Liver (tissue), 9 donors: ENCODE results near the gene ALPI. TPM values are rescaled to one million over a fixed set of nuclear protein-coding genes. Genes with fewer than 3 reads are reported as not detected.

Source experiments
- DNase-seq: peaks from one replicate; pipeline ENCODE4 v3.0.0-alpha.2; 2017; ENCODE audit warnings: low spot score
- H3K27ac ChIP-seq, 2 donors: one replicate each; pipeline ENCODE4 v1.7.0; 2013; ENCODE audit warnings: inconsistent platforms in 2 of 2, low read length in 2 of 2, control low read depth in 1 of 2, low read depth in 1 of 2, mild to moderate bottlenecking in 1 of 2
- H3K27me3 ChIP-seq, 4 donors: one replicate each; pipeline versions ENCODE4 v1.6.1 to v1.7.0; 2013; ENCODE audit warnings: low read length in 3 of 4, inconsistent platforms in 1 of 4, mild to moderate bottlenecking in 1 of 4, moderate library complexity in 1 of 4; ENCODE audit not compliant: control insufficient read depth in 4 of 4, insufficient read depth in 4 of 4
- H3K36me3 ChIP-seq, 4 donors: one replicate each; pipeline versions ENCODE4 v1.6.1 to v1.7.0; 2013; ENCODE audit warnings: low read length in 3 of 4, mild to moderate bottlenecking in 3 of 4, low read depth in 1 of 4, moderate library complexity in 1 of 4; ENCODE audit not compliant: control insufficient read depth in 4 of 4, insufficient read depth in 3 of 4
- H3K4me1 ChIP-seq, 4 donors: one replicate each; pipeline versions ENCODE4 v1.6.1 to v1.7.0; 2013; ENCODE audit warnings: low read length in 3 of 4, mild to moderate bottlenecking in 3 of 4, moderate library complexity in 1 of 4; ENCODE audit not compliant: control insufficient read depth in 4 of 4, insufficient read depth in 4 of 4
- H3K4me3 ChIP-seq, 3 donors: one replicate each; pipeline versions ENCODE4 v1.6.1 to v1.7.0; 2013; ENCODE audit warnings: low read length in 3 of 3, control low read depth in 1 of 3, low read depth in 1 of 3, mild to moderate bottlenecking in 1 of 3
- H3K9ac ChIP-seq, 2 donors: one replicate each; pipeline ENCODE4 v1.7.0; 2013; ENCODE audit warnings: low read length in 2 of 2, mild to moderate bottlenecking in 2 of 2, moderate library complexity in 2 of 2, control low read depth in 1 of 2, low read depth in 1 of 2
- H3K9me3 ChIP-seq, 4 donors: one replicate each; pipeline versions ENCODE4 v1.6.1 to v1.7.0; 2013; ENCODE audit warnings: low read length in 3 of 4; ENCODE audit not compliant: control insufficient read depth in 4 of 4
- ATF3 ChIP-seq: IDR thresholded peaks from 2 replicates; pipeline ENCODE4 v1.6.1; 2016; ENCODE audit warnings: antibody characterized with exemption
- CTCF ChIP-seq: fragments of 150-350 bp; IDR thresholded peaks from 2 replicates; pipeline ENCODE4 v1.5.1; 2017; ENCODE audit warnings: improper control_type of control experiment, low read depth, low read length; ENCODE audit not compliant: missing input control
- FOXA1 ChIP-seq: IDR thresholded peaks from 2 replicates; pipeline ENCODE4 v1.6.1; 2016; ENCODE audit warnings: antibody characterized with exemption
- FOXA2 ChIP-seq: IDR thresholded peaks from 2 replicates; pipeline ENCODE4 v1.6.1; 2016; ENCODE audit warnings: antibody characterized with exemption
- GABPA ChIP-seq, 2 donors: IDR thresholded peaks in 1 of 2; conservative IDR thresholded peaks in 1 of 2; 2 replicates each; pipeline ENCODE4 v1.6.1; 2016; ENCODE audit warnings: antibody characterized with exemption in 2 of 2, mild to moderate bottlenecking in 1 of 2, moderate library complexity in 1 of 2
- HNF4G ChIP-seq: IDR thresholded peaks from 2 replicates; pipeline ENCODE4 v1.6.1; 2016; ENCODE audit warnings: antibody characterized with exemption
- JUND ChIP-seq, 2 donors: IDR thresholded peaks; 2 replicates each; pipeline ENCODE4 v1.6.1; 2016; ENCODE audit warnings: antibody characterized with exemption in 2 of 2
- NR2F2 ChIP-seq: IDR thresholded peaks from 2 replicates; pipeline ENCODE4 v1.6.1; 2016; ENCODE audit warnings: antibody characterized with exemption
- RAD21 ChIP-seq, 2 donors: IDR thresholded peaks; 2 replicates each; pipeline ENCODE4 v1.6.1; 2016; ENCODE audit warnings: antibody characterized with exemption in 2 of 2, mild to moderate bottlenecking in 2 of 2
- RXRA ChIP-seq, 2 donors: IDR thresholded peaks; 2 replicates each; pipeline ENCODE4 v1.6.1; 2017 to 2018; ENCODE audit warnings: antibody characterized with exemption in 2 of 2, mild to moderate bottlenecking in 1 of 2
- SP1 ChIP-seq: IDR thresholded peaks from 2 replicates; pipeline ENCODE4 v1.6.1; 2018; ENCODE audit warnings: antibody characterized with exemption, mild to moderate bottlenecking
- TAF1 ChIP-seq: conservative IDR thresholded peaks from 2 replicates; pipeline ENCODE4 v1.6.1; 2016; ENCODE audit warnings: antibody characterized with exemption, mild to moderate bottlenecking
- YY1 ChIP-seq: IDR thresholded peaks from 2 replicates; pipeline ENCODE4 v1.6.1; 2016; ENCODE audit warnings: antibody characterized with exemption, mild to moderate bottlenecking
- WGBS: extraction: QIAGEN DNeasy Blood & Tissue Kit; methylation state at CpG from one replicate; pipeline ENCODE4 v1.1.7; 2013; 5-methylcytosine and 5-hydroxymethylcytosine counted together
- polyA plus RNA-seq, 2 donors: library from polyadenylated mRNA; stranded (reverse) in 1 of 2; unstranded in 1 of 2; fragments of 200-250 nt in 1 of 2; fragments of >200 nt in 1 of 2; fragmentation: Nextera tagmentation in 1 of 2; extraction: Ambion mirVana in 1 of 2; gene quantifications; one replicate each; pipeline versions ENCODE4 v1.2.1 to v1.2.3, GENCODE V29; 2013 to 2015
- total RNA-seq, 2 donors: library from RNA; depleted of rRNA; stranded (reverse); fragments of >200 nt; gene quantifications; one replicate each; pipeline ENCODE4 v1.2.3, GENCODE V29; 2014
- TF ChIP-seq, protein P1 (sequence below): IDR thresholded peaks from 2 replicates; pipeline ENCODE4 v1.6.1; 2016; ENCODE audit warnings: antibody characterized with exemption
- TF ChIP-seq, protein P2 (sequence below): IDR thresholded peaks from 2 replicates; pipeline ENCODE4 v1.6.1; 2016; ENCODE audit warnings: antibody characterized with exemption, mild to moderate bottlenecking
- TF ChIP-seq, protein P3 (sequence below): IDR thresholded peaks from 2 replicates; pipeline ENCODE4 v1.6.1; 2016; ENCODE audit warnings: antibody characterized with exemption
- donor health status: healthy.
- donor health status: healthy.
- donor health status: healthy.
- donor health status: healthy.
- donor health status: healthy.

The ALPI gene
- total and polyA plus RNA-seq, 4 donors: 0.02 TPM; not detected in 3

DNA sequence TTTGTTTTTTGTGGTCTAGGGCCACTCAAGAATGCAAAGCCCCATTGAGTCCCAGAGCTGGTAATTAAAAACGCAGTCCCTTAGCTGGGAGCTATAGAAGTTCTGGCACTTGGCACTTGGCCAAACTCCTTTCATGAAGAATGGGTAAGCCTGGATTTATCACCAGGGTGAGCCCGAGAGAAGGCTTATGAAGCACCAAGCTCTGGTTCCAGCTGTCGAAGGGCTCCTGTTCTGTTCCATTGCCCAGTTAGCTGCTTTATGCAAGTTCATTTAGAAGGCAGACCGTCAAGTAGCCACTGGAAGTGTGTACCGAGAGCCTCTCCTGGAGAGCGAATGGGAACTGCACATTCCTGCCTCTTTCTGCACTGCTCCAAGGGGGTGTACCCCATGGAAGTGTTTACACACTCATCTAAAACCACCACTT lies 17.5 kb downstream of the ALPI start:
- Histone ChIP-seq H3K36me3 (no peaks in the 10 kb centered on the region), H3K9me3 (no peaks in the 10 kb centered on the region), H3K4me1 (no peaks in the 10 kb centered on the region), H3K4me3 (no peak overlapping the region), H3K9ac (no peak overlapping the region), H3K27me3 (peaks cover 0 to 3% (median 0%) of the 10 kb centered on the region in 4 donors), H3K27ac (no peak overlapping the region)
- 64% methylated on average over 6 of the region's 6 CpGs for WGBS
- DNase-seq: no peak
- TF ChIP-seq ATF3 (no peak), GABPA (IDR thresholded peaks at IDR 0.05 in 1 of 2, conservative IDR thresholded peaks at IDR 0.05 in 1 of 2) (no peak), TAF1 (no peak), RAD21 (IDR thresholded peaks at IDR 0.05) (no peak), SP1 (no peak), CTCF (no peak), RXRA (IDR thresholded peaks at IDR 0.05) (no peak), YY1 (no peak), FOXA2 (no peak), HNF4G (no peak)
- TF ChIP-seq, protein P1, sequence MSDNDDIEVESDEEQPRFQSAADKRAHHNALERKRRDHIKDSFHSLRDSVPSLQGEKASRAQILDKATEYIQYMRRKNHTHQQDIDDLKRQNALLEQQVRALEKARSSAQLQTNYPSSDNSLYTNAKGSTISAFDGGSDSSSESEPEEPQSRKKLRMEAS: no peak
- TF ChIP-seq, protein P2, sequence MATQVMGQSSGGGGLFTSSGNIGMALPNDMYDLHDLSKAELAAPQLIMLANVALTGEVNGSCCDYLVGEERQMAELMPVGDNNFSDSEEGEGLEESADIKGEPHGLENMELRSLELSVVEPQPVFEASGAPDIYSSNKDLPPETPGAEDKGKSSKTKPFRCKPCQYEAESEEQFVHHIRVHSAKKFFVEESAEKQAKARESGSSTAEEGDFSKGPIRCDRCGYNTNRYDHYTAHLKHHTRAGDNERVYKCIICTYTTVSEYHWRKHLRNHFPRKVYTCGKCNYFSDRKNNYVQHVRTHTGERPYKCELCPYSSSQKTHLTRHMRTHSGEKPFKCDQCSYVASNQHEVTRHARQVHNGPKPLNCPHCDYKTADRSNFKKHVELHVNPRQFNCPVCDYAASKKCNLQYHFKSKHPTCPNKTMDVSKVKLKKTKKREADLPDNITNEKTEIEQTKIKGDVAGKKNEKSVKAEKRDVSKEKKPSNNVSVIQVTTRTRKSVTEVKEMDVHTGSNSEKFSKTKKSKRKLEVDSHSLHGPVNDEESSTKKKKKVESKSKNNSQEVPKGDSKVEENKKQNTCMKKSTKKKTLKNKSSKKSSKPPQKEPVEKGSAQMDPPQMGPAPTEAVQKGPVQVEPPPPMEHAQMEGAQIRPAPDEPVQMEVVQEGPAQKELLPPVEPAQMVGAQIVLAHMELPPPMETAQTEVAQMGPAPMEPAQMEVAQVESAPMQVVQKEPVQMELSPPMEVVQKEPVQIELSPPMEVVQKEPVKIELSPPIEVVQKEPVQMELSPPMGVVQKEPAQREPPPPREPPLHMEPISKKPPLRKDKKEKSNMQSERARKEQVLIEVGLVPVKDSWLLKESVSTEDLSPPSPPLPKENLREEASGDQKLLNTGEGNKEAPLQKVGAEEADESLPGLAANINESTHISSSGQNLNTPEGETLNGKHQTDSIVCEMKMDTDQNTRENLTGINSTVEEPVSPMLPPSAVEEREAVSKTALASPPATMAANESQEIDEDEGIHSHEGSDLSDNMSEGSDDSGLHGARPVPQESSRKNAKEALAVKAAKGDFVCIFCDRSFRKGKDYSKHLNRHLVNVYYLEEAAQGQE: no peak
- TF ChIP-seq, protein P3, sequence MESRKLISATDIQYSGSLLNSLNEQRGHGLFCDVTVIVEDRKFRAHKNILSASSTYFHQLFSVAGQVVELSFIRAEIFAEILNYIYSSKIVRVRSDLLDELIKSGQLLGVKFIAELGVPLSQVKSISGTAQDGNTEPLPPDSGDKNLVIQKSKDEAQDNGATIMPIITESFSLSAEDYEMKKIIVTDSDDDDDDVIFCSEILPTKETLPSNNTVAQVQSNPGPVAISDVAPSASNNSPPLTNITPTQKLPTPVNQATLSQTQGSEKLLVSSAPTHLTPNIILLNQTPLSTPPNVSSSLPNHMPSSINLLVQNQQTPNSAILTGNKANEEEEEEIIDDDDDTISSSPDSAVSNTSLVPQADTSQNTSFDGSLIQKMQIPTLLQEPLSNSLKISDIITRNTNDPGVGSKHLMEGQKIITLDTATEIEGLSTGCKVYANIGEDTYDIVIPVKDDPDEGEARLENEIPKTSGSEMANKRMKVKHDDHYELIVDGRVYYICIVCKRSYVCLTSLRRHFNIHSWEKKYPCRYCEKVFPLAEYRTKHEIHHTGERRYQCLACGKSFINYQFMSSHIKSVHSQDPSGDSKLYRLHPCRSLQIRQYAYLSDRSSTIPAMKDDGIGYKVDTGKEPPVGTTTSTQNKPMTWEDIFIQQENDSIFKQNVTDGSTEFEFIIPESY: no peak

DNA sequence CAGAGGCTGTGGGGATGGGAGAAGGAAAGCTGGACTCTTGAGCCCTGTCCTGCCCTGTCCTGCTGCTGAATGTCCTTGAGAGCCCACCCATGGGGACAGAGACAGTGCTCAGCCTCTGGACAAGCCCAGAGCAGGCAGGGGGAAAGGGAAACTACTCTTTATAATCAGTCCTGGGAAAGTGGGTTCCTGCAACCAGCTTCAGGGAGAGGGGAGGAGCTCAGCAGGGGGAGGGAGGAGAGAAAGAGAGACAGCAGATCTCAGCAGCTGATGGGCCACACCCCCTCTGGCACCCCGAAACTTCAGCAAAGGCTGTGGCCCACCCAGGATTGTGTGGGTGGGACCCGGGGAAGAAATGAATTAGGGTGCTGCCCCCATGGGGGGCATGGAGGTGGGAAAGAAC lies 20.1 kb downstream of the ALPI start:
- Histone ChIP-seq H3K27me3 (peaks cover 0 to 3% (median 0%) of the 10 kb centered on the region in 4 donors), H3K4me3 (no peak overlapping the region), H3K9ac (no peak overlapping the region), H3K36me3 (no peaks in the 10 kb centered on the region), H3K9me3 (no peaks in the 10 kb centered on the region), H3K4me1 (no peaks in the 10 kb centered on the region), H3K27ac (no peak overlapping the region)
- DNase-seq: no peak
- WGBS: 54% methylated on average over 2 of the region's 2 CpGs
- TF ChIP-seq FOXA1 (no peak), FOXA2 (no peak), ATF3 (no peak), NR2F2 (no peak), RXRA (IDR thresholded peaks at IDR 0.05) (no peak), HNF4G (no peak), SP1 (no peak), TAF1 (no peak), JUND (IDR thresholded peaks at IDR 0.05) (no peak), CTCF (no peak)
- TF ChIP-seq, protein P1: no peak
- TF ChIP-seq, protein P3: no peak
